HG03135 (cell line): ENCODE measurements around the gene TRIM39.
"Not testable (repeated sequence)": the region's sequence is repeated elsewhere in the genome, so short reads cannot be mapped to it uniquely, and the experiment has no call there.

Experiments
- ATAC-seq: cut with Tn5 transposase; IDR thresholded peaks from one replicate; pipeline ENCODE4 v1.9.1; 2021; ENCODE audit warnings: mild to moderate bottlenecking, moderate library complexity; ENCODE audit not compliant: unreplicated experiment

TRIM39 gene

DNA sequence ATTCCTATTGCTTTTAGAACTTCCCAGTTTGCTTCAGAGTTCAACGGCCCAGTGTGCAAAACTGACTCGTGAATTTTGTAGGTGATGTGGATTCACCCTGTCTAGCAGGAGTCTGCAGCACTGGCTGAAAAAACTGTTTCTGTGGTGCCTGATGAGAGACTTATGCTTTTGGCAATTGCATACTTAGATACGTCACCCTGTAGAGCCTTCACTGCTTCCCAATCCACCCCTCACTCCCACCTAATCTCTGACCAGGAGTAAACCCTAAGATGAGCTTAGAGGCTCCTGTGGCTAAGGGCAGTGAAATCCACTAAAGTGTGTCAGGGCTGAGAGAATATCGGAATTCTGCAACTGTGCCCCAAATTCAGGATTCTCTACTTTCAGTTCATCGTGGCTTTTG, 32.5 kb downstream of the TRIM39 start:
- ATAC-seq: no peak

DNA sequence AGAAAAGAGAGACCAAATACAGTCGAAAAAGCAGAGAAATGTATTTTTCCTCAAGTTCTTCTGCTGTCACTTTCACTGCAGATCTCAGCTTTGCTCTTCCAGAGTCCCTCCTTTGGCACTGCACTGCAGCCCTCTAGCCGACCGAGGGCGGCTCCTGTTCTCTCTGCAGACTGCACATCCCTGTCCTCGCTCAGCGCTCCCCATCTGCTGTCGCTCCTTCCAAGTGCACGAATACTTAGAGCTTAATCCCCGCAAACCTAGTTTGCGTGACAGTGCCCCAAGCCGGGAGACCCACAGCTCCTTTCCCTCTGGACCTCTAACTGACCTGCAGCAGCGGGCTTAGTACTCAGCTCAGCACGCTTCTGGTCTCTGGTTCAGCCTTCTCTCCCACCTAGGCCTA, 33.4 kb downstream of the TRIM39 start:
- no peak for ATAC-seq

DNA sequence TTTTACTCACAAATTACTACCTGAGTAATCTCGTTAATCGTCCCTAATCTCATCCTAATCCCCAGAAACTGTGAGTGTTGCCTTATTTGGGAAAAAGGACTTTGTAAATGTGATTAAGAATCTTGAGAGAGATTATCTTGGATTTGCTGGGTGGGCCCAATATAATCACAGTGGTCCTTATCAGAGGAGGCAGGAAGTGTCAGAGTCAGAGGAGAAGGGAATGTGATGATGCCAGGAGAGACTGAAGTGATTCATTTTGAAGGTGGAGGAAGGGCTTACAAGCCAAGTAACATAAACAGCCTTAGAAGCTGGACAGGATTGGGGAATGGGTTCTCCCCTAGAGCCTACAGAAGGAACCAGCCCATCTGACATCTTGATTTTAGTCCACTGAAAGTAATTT, 34.9 kb downstream of the TRIM39 start:
- ATAC-seq: no peak

DNA sequence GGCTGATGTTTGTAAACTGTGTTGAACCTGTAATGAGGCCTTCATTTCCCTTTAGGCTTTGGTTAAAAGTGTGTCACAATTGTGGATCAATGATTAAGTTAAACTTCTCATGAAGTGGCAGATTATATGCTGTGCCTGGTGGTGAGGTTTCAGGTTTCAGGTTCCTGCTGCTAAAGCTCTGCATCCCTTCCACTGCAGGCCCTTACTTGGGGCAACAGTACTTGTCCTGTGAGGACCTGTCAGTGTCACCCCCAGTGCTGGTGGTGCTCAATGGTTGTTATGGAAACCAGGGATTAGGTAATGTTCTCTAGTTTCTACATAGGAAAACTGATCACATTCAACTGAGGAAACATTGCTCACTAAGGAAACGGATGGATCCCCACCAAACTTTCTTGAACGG, 36.7 kb downstream of the TRIM39 start:
- ATAC-seq: no peak

DNA sequence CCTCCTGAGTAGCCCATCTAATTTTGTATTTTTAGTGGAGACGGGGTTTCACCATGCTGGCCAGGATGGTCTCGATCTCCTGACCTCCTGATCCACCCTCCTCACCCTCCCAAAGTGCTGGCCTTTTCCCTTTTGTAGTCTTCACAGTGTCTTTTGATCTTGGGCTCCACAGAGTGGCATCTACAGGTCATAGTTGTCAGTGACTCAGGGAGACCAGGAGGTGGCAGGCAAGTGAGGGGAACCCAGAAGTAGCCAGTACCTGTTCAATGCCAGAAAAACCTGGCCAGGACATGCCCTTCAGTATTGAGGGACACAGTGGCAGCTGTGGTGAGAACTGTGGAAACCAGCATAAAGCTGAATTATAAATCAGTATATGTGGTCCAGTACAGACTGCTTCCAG, 37.9 kb downstream of the TRIM39 start:
- no peak for ATAC-seq

DNA sequence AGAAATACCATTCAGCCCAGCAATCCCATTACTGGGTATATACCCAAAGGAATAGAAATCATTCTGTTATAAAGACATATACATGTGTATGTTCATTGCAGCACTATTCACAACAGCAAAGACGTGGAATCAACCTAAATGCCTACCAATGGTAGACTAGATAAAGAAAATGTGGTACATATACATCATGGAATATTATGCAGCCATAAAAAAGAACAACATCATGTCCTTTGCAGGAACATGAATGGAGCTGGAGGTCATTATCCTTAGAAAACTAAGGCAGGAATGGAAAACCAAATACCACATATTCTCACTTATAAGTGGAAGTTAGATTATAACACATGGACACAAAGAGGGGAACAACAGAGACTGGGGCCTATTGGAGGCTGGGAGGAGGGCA, 42.6 kb downstream of the TRIM39 start:
- ATAC-seq: not testable (repeated sequence)

DNA sequence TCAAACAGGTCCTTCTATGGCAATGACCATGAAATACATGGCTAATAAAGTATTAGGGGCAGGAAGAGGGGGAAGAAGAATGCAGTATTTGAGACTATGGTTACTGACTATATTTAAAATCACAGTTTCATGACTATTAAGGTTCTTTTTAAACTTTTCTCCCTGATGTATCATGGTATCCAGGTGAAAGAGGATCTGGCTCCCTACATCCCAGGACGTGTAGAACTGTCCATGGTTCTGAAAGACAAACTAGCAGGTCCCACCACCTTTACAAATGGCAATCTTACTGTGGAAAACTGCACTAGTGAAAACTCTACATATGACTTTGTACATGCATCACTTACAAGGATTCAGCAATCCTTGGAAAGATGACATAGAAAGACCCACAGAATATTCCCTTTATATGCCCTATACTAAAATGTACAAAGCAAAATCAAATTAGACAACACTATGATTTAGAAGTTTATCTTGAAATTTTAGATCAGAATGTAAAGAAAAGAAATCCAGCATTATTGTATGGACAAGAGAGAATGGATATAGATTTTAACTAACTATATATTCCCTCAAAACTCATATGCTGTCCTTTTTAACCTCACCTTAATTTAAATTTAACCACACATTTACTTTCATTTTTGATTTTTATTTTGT, 51.7 kb downstream of the TRIM39 start:
- no peak for ATAC-seq

DNA sequence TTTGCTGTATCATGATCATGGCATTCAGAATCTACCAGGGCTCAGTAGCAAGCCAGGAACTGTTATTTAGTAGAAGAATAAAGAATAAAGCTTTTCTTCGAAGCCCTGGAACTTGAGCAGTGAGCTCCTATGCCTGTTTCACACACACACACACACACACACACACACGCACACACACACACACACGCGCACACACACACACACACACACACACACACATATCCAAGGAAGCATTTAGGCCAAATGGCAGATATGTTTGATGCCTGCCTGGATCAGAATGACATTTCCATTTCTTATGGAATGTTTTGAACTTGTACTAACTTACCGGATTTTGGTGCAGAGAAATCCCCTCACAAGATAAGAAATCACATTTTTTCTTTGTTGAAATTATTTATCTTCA, 53.7 kb downstream of the TRIM39 start:
- no peak for ATAC-seq

DNA sequence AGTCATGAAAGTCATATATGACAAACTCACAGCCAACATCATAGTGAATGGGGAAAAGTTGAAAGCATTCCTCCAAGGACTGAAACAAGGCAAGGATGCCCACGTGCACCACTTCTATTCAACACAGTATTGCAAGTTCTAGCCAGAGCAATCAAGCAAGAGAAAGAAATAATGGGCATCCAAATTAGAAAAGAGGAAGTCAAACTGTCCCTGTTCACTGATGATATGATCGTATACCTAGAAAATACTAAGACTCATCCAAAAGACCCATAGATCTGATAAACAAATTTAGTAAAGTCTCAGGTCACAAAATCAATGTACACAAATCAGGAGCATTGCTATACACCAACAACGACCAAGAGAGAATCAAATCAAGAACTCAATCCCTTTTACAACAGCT, 59.4 kb downstream of the TRIM39 start:
- no peak for ATAC-seq

DNA sequence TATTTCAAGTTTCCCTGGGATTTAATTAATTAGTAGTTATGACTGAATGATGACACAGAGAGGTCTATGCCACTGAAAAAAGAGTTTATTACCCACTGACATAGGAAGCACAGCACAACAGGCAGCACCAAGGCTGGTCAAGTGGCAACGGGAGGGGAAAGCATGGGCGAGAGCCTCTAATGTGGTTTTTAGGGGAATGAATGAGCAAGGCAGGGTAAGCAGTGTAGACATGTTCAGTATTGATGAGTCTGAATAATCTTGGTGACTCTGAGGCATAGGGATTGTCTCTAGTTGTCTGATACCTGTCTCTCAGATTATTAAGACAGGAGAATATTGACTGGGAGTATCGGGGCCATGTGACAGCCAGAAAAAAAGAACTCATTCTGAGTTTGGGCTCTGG, 64.5 kb downstream of the TRIM39 start:
- ATAC-seq: no peak
